ENCODE data around the gene SYT14. TPM values are rescaled to one million over a fixed set of nuclear protein-coding genes. Genes with fewer than 3 reads are reported as not detected.

Gene SYT14
- total RNA-seq, 1 experiment from 2014 or later: 0.07 TPM

- no peak for TF ChIP-seq REST (IDR thresholded peaks at IDR 0.05; ENCODE audit: low read depth)
- no peak for TF ChIP-seq ZNF274 (IDR thresholded peaks at IDR 0.05; ENCODE audit: low read depth, low read length)
- no peak for TF ChIP-seq SIN3A (IDR thresholded peaks at IDR 0.05; ENCODE audit: low read depth)
- TF ChIP-seq EZH2 (IDR thresholded peaks at IDR 0.05): no peak
- no peak for TF ChIP-seq SRF (IDR thresholded peaks at IDR 0.05; ENCODE audit: low read depth)
Measured at GRCh38 chr1:209988706-209989105, 50.7 kb downstream of the SYT14 start (continued).

- Histone ChIP-seq H3K4me3 (replicated peaks in 1 of 2; ENCODE audit: low read depth in 1 of 2, low read length in 2 of 2) (no peak overlapping the region), H3K27me3 (ENCODE audit: insufficient read depth, low read length) (peaks cover 29% of the 10 kb centered on the region), H3K4me2 (ENCODE audit: low read length) (no peak overlapping the region), H3K79me2 (ENCODE audit: insufficient read depth, low read length) (no peaks in the 10 kb centered on the region), H3K27ac (ENCODE audit: low read depth, low read length) (no peak overlapping the region), H4K20me1 (ENCODE audit: insufficient read depth) (no peaks in the 10 kb centered on the region), H3K9me2 (ENCODE audit: insufficient read depth) (no peaks in the 10 kb centered on the region), H3K9me3 (ENCODE audit: control insufficient read depth in 1 of 2, insufficient read depth in 1 of 2, low read depth in 1 of 2, low read length in 2 of 2) (no peaks in the 10 kb centered on the region), H3K9ac (ENCODE audit: low read length) (no peak overlapping the region), H3K36me3 (ENCODE audit: control insufficient read depth in 1 of 2, insufficient read depth in 2 of 2, low read length in 2 of 2) (no peaks in the 10 kb centered on the region), H3K4me1 (ENCODE audit: control insufficient read depth in 1 of 2, insufficient read depth in 2 of 2, low read length in 2 of 2) (no peaks in the 10 kb centered on the region), H2AFZ (ENCODE audit: low read depth, low read length, poor library complexity, severe bottlenecking) (no peak overlapping the region)
- ChIA-PET CTCF (interaction anchor here (0.6 to 4.5 kb wide), 6 partner anchors 82 to 161 kb away, joined by 3 to 44 read pairs (median 4); partner anchors contain the start of gene UTP25), RAD21 (ENCODE audit: low non-redundant PET in 1 of 2, low total read pairs in 2 of 2, uncharacterized antibody in 2 of 2, unreplicated experiment in 2 of 2) (no interaction called here), POLR2A (no interaction called here)
- intact Hi-C loops (cut with micrococcal nuclease): loop anchor here (1.0 to 5.0 kb wide), 3 partner anchors 129 to 412 kb away; no protein-coding TSS in a partner anchor
- DNase-seq (ENCODE audit: low read depth, low spot score): no peak
- ATAC-seq: peak; percentile 76
- no TSS peak for BruUV-seq (replicated peaks)
- peak in 1 of 3 experiments; percentile 57; a peak in 2 of 6 replicates for TF ChIP-seq CTCF (IDR thresholded peaks at IDR 0.05 in 2 of 3, conservative IDR thresholded peaks at IDR 0.05 in 1 of 3; ENCODE audit: borderline replicate concordance in 1 of 3, insufficient read depth in 1 of 3, low read depth in 2 of 3, low read length in 2 of 3)
- TF ChIP-seq CBX3 (IDR thresholded peaks at IDR 0.05; ENCODE audit: low read depth): no peak
- peak; percentile 63 for TF ChIP-seq RAD21 (IDR thresholded peaks at IDR 0.05; ENCODE audit: low read depth)
Measured at GRCh38 chr1:209989525-209989924, 51.5 kb downstream of the SYT14 start.

All from HCT116 (cell line).